Gastrocnemius medialis (tissue), 4 donors: Measurements from ENCODE around the gene MAPRE2. TPM values are rescaled to one million over a fixed set of nuclear protein-coding genes. Genes with fewer than 3 reads are reported as not detected.

Source experiments
- ATAC-seq, 2 donors: fragments of 150-250 bp; one replicate each; pipeline ENCODE4 v1.9.1; 2016
- DNase-seq, 2 donors: peaks; one replicate each; pipeline ENCODE4 v3.0.0-alpha.2; 2019
- H3K27ac ChIP-seq, 4 donors: fragments of 200-600 bp; sonication (generic); 1 replicate in 1 of 4; 2 replicates in 3 of 4; pipeline ENCODE4 v1.5.1; 2016 to 2018; ENCODE audit warnings: mild to moderate bottlenecking in 2 of 4, moderate library complexity in 1 of 4
- H3K27me3 ChIP-seq, 3 donors: fragments of 200-600 bp; sonication (generic) in 2 of 3; 1 replicate in 1 of 3; 2 replicates in 2 of 3; pipeline versions ENCODE4 v1.5.1 to v1.6.0; 2016 to 2019; ENCODE audit warnings: mild to moderate bottlenecking in 1 of 3, moderate library complexity in 1 of 3
- H3K36me3 ChIP-seq, 2 donors: fragments of 200-600 bp; sonication (generic) in 1 of 2; one replicate each; pipeline ENCODE4 v1.5.1; 2017 to 2018
- H3K4me1 ChIP-seq, 2 donors: fragments of 200-600 bp; sonication (generic) in 1 of 2; one replicate each; pipeline ENCODE4 v1.5.1; 2016 to 2017; ENCODE audit warnings: mild to moderate bottlenecking in 2 of 2
- H3K4me3 ChIP-seq, 4 donors: fragments of 200-600 bp; sonication (generic) in 3 of 4; 1 replicate in 1 of 4; 2 replicates in 3 of 4; pipeline ENCODE4 v1.5.1; 2016 to 2019; ENCODE audit warnings: mild to moderate bottlenecking in 2 of 4
- H3K9me3 ChIP-seq, 3 donors: fragments of 200-600 bp; sonication (generic) in 2 of 3; 1 replicate in 1 of 3; 2 replicates in 2 of 3; pipeline ENCODE4 v1.5.1; 2016 to 2019
- CTCF ChIP-seq, 5 experiments: fragments of 450-650 bp in 3 of 5; fragments of 200-600 bp in 2 of 5; sonication (generic) in 2 of 5; IDR thresholded peaks in 4 of 5; conservative IDR thresholded peaks in 1 of 5; 1 replicate in 4 of 5; 2 replicates in 1 of 5; pipeline ENCODE4 v1.5.1; 2016 to 2019; ENCODE audit warnings: antibody characterized with exemption in 5 of 5, mild to moderate bottlenecking in 3 of 5, moderate library complexity in 3 of 5
- POLR2A ChIP-seq, 2 donors: fragments of 450-650 bp; IDR thresholded peaks; one replicate each; pipeline ENCODE4 v1.6.1; 2017; ENCODE audit warnings: antibody characterized with exemption in 2 of 2, mild to moderate bottlenecking in 2 of 2, moderate library complexity in 2 of 2
- in situ Hi-C, 4 donors: fragments of 200-750 bp; cut with MboI; loops; one replicate each; pipeline versions ENCODE4 v1.15.0 to v1.8.0; 2017; ENCODE audit warnings: low sequenced_read_pairs in 4 of 4
- intact Hi-C: fragments of 100-400 bp; cut with DNase I; formaldehyde crosslinking; loops from one replicate; pipeline ENCODE4 v1.15.1; 2023; ENCODE audit warnings: low total_unique reads
- total RNA-seq, 4 donors: library from RNA; depleted of rRNA; stranded (reverse); fragments of >200 nt; gene quantifications; one replicate each; pipeline versions ENCODE4 v1.1.0 to v1.2.3, GENCODE V29; 2016

The MAPRE2 gene
- total RNA-seq, 4 donors from 2014 or later = 21.3 to 46.2 (median 34.4) TPM

GRCh38 chr18:35138773-35139172 lies 97.6 kb downstream of the MAPRE2 start:
- Histone ChIP-seq H3K27me3 (no peaks in the 10 kb centered on the region), H3K27ac (peak overlapping the region; percentile 12 to 59 (median 53)), H3K9me3 (no peaks in the 10 kb centered on the region), H3K36me3 (peaks cover 0 to 48% of the 10 kb centered on the region in 2 donors), H3K4me3 (no peak overlapping the region), H3K4me1 (peaks cover 0 to 12% of the 10 kb centered on the region in 2 donors)
- TF ChIP-seq POLR2A (IDR thresholded peaks at IDR 0.05) (no peak), CTCF (IDR thresholded peaks at IDR 0.05 in 4 of 5, conservative IDR thresholded peaks at IDR 0.05 in 1 of 5) (no peak)
- intact Hi-C loops = no loop called here
- in situ Hi-C loops = loop anchor here in 3 of 4 donors (25.0 kb wide), 1 partner anchor 276 kb away; no protein-coding TSS in a partner anchor
- no peak for DNase-seq
- ATAC-seq = no peak

GRCh38 chr18:35139517-35139916 lies 98.3 kb downstream of the MAPRE2 start:
- H3K27ac ChIP-seq = peak overlapping the region in 3 of 4 donors; percentile 16 to 59 (median 56)
- TF ChIP-seq CTCF (IDR thresholded peaks at IDR 0.05 in 4 of 5, conservative IDR thresholded peaks at IDR 0.05 in 1 of 5) (no peak), POLR2A (IDR thresholded peaks at IDR 0.05) (no peak)
- peaks cover 0 to 18% of the 10 kb centered on the region in 2 donors for H3K4me1 ChIP-seq
- DNase-seq = no peak
- peaks cover 0 to 41% of the 10 kb centered on the region in 2 donors for H3K36me3 ChIP-seq
- in situ Hi-C loops (loop anchor here in 3 of 4 donors (25.0 kb wide), 1 partner anchor 277 kb away; no protein-coding TSS in a partner anchor), intact Hi-C loops (no loop called here)
- H3K9me3 ChIP-seq = no peaks in the 10 kb centered on the region
- H3K4me3 ChIP-seq = no peak overlapping the region
- no peaks in the 10 kb centered on the region for H3K27me3 ChIP-seq
- ATAC-seq = no peak

- Histone ChIP-seq H3K27ac (peak overlapping the region; percentile 3 to 53 (median 25)), H3K27me3 (no peaks in the 10 kb centered on the region), H3K36me3 (peaks cover 0 to 39% of the 10 kb centered on the region in 2 donors), H3K9me3 (no peaks in the 10 kb centered on the region), H3K4me3 (no peak overlapping the region), H3K4me1 (peaks cover 0 to 9% of the 10 kb centered on the region in 2 donors)
- intact Hi-C loops = loop anchor here (5.0 kb wide), 2 partner anchors 259 to 274 kb away; no protein-coding TSS in a partner anchor
- in situ Hi-C loops = loop anchor here (5.0 to 25.0 kb wide), 4 partner anchors 134 to 279 kb away; no protein-coding TSS in a partner anchor
- TF ChIP-seq CTCF (IDR thresholded peaks at IDR 0.05 in 4 of 5, conservative IDR thresholded peaks at IDR 0.05 in 1 of 5) = no peak
- TF ChIP-seq POLR2A (IDR thresholded peaks at IDR 0.05) = no peak
- ATAC-seq = no peak
- DNase-seq = no peak
These were observed 99.9 kb downstream of the MAPRE2 start for GRCh38 chr18:35141077-35141476.

- H3K4me3 ChIP-seq = no peak overlapping the region
- in situ Hi-C loops (loop anchor here (5.0 to 25.0 kb wide), 4 partner anchors 134 to 279 kb away; no protein-coding TSS in a partner anchor), intact Hi-C loops (loop anchor here (2.0 to 5.0 kb wide), 4 partner anchors 115 to 274 kb away; no protein-coding TSS in a partner anchor)
- DNase-seq = no peak
- TF ChIP-seq CTCF (IDR thresholded peaks at IDR 0.05 in 4 of 5, conservative IDR thresholded peaks at IDR 0.05 in 1 of 5) (no peak), POLR2A (IDR thresholded peaks at IDR 0.05) (no peak)
- no peaks in the 10 kb centered on the region for H3K27me3 ChIP-seq
- H3K36me3 ChIP-seq = peaks cover 0 to 34% of the 10 kb centered on the region in 2 donors
- H3K27ac ChIP-seq = peak overlapping the region; percentile 3 to 53 (median 25)
- peak in 1 of 2 donors; percentile 52 for ATAC-seq
- H3K4me1 ChIP-seq = peaks cover 0 to 6% of the 10 kb centered on the region in 2 donors
- H3K9me3 ChIP-seq = no peaks in the 10 kb centered on the region
These were observed 100.5 kb downstream of the MAPRE2 start for GRCh38 chr18:35141567-35142274.
